Smooth muscle cell (in vitro differentiated cells): ENCODE data around the gene SLC22A14. TPM values are rescaled to one million over a fixed set of nuclear protein-coding genes. Genes with fewer than 3 reads are reported as not detected.

Experiments used
- DNase-seq: peaks from one replicate; lab custom pipeline; 2025; ENCODE audit not compliant: unreplicated experiment; lab: John Stamatoyannopoulos, UW
- H2AFZ ChIP-seq: fragments of 200-600 bp; sonication (generic); 2 replicates; pipeline ENCODE4 v1.6.0; 2016; ENCODE audit warnings: antibody characterized with exemption, low read depth, mild to moderate bottlenecking
- H3F3A ChIP-seq: fragments of 200-600 bp; sonication (generic); 2 replicates; pipeline ENCODE4 v1.6.0; 2017; ENCODE audit warnings: antibody characterized with exemption, low read depth
- H3K27ac ChIP-seq: fragments of 200-600 bp; sonication (generic); 2 replicates; pipeline ENCODE4 v1.5.1; 2016; ENCODE audit warnings: low read depth, mild to moderate bottlenecking
- H3K27me3 ChIP-seq: fragments of 200-600 bp; sonication (generic); 2 replicates; pipeline ENCODE4 v1.6.1; 2016; ENCODE audit warnings: low read depth, mild to moderate bottlenecking
- H3K36me3 ChIP-seq: fragments of 200-600 bp; sonication (generic); 2 replicates; pipeline ENCODE4 v1.5.1; 2016; ENCODE audit warnings: low read depth
- H3K4me1 ChIP-seq: fragments of 200-600 bp; sonication (generic); 2 replicates; pipeline ENCODE4 v1.5.1; 2016; ENCODE audit warnings: low read depth
- H3K4me2 ChIP-seq: fragments of 200-600 bp; sonication (generic); 2 replicates; pipeline ENCODE4 v1.6.0; 2016; ENCODE audit warnings: mild to moderate bottlenecking
- H3K4me3 ChIP-seq: fragments of 200-600 bp; sonication (generic); 2 replicates; pipeline ENCODE4 v1.5.1; 2016; ENCODE audit warnings: mild to moderate bottlenecking
- H3K79me2 ChIP-seq: fragments of 200-600 bp; sonication (generic); 2 replicates; pipeline ENCODE4 v1.6.0; 2016; ENCODE audit warnings: low read depth, mild to moderate bottlenecking
- H3K9ac ChIP-seq: fragments of 200-600 bp; sonication (generic); 2 replicates; pipeline ENCODE4 v1.6.0; 2016; ENCODE audit warnings: low read depth
- H3K9me3 ChIP-seq: fragments of 200-600 bp; sonication (generic); replicated peaks from 2 replicates; pipeline ENCODE4 v1.5.1; 2016; ENCODE audit warnings: low read depth
- H4K20me1 ChIP-seq: fragments of 200-600 bp; sonication (generic); 2 replicates; pipeline ENCODE4 v1.6.0; 2016; ENCODE audit warnings: low read depth
- CTCF ChIP-seq: fragments of 200-600 bp; sonication (generic); IDR thresholded peaks from 2 replicates; pipeline ENCODE4 v1.5.1; 2017; ENCODE audit warnings: borderline replicate concordance, mild to moderate bottlenecking, antibody characterized with exemption; ENCODE audit not compliant: insufficient read depth, poor library complexity, severe bottlenecking
- WGBS: methylation state at CpG from one replicate; pipeline ENCODE4 v1.1.7; 2016; ENCODE audit warnings: low lambda C conversion rate; 5-methylcytosine and 5-hydroxymethylcytosine counted together
- polyA plus RNA-seq: library from polyadenylated mRNA; unstranded; fragments of >200 nt; fragmentation: Nextera tagmentation; extraction: Ambion mirVana; gene quantifications from 2 replicates; pipeline ENCODE4 v1.2.1, GENCODE V29; 2016
- total RNA-seq: library from RNA; depleted of rRNA; stranded (reverse); fragments of >200 nt; gene quantifications from 2 replicates; pipeline ENCODE4 v1.2.3, GENCODE V29; 2014

Gene SLC22A14
- total and polyA plus RNA-seq, 2 experiments from 2014 or later = 0.09 to 0.66 TPM

- TF ChIP-seq CTCF = no peak
- no peaks in the 10 kb centered on the region for H3K36me3 ChIP-seq
- no peaks in the 10 kb centered on the region for H3K27me3 ChIP-seq
- H2AFZ ChIP-seq = no peak overlapping the region
- peaks cover 6% of the 10 kb centered on the region for H3K4me1 ChIP-seq
- no peaks in the 10 kb centered on the region for H3K9me3 ChIP-seq
- no peak overlapping the region for H3K27ac ChIP-seq
- H3K4me3 ChIP-seq = no peak overlapping the region
- no peaks in the 10 kb centered on the region for H3F3A ChIP-seq
- H3K9ac ChIP-seq = no peak overlapping the region
- H3K4me2 ChIP-seq = no peak overlapping the region
- H3K79me2 ChIP-seq = no peaks in the 10 kb centered on the region
- 88% methylated on average over 10 of the region's 10 CpGs for WGBS
- H4K20me1 ChIP-seq = no peaks in the 10 kb centered on the region
- DNase-seq = no peak
Observed at GRCh38 chr3:38315488-38316230, 33.6 kb downstream of the SLC22A14 start.

- H3K4me3 ChIP-seq = no peak overlapping the region
- H2AFZ ChIP-seq = no peak overlapping the region
- no peak for DNase-seq
- H4K20me1 ChIP-seq = no peaks in the 10 kb centered on the region
- H3K27me3 ChIP-seq = no peaks in the 10 kb centered on the region
- peaks cover 6% of the 10 kb centered on the region for H3K4me1 ChIP-seq
- no peak overlapping the region for H3K27ac ChIP-seq
- H3K79me2 ChIP-seq = no peaks in the 10 kb centered on the region
- no peaks in the 10 kb centered on the region for H3K36me3 ChIP-seq
- no peak overlapping the region for H3K4me2 ChIP-seq
- no peaks in the 10 kb centered on the region for H3F3A ChIP-seq
- TF ChIP-seq CTCF = no peak
- H3K9me3 ChIP-seq = no peaks in the 10 kb centered on the region
- 91% methylated on average over 22 of the region's 22 CpGs for WGBS
- no peak overlapping the region for H3K9ac ChIP-seq
Observed at GRCh38 chr3:38316356-38317191, 34.5 kb downstream of the SLC22A14 start.

- DNase-seq = no peak
Observed at GRCh38 chr3:38317192-38317759, 35.2 kb downstream of the SLC22A14 start.

More at GRCh38 chr3:38317192-38317759, 35.2 kb downstream of the SLC22A14 start:
- Histone ChIP-seq H3K4me3 (no peak overlapping the region), H2AFZ (no peak overlapping the region), H3K9ac (no peak overlapping the region), H3K27me3 (no peaks in the 10 kb centered on the region), H3K79me2 (no peaks in the 10 kb centered on the region), H3F3A (no peaks in the 10 kb centered on the region), H3K4me2 (no peak overlapping the region), H4K20me1 (no peaks in the 10 kb centered on the region), H3K9me3 (no peaks in the 10 kb centered on the region), H3K4me1 (peaks cover 6% of the 10 kb centered on the region), H3K36me3 (no peaks in the 10 kb centered on the region), H3K27ac (no peak overlapping the region)
- 94% methylated on average over 7 of the region's 7 CpGs for WGBS
- TF ChIP-seq CTCF = no peak
